GM21825 (cell line): ENCODE data around the gene ADAMTSL1.

Experiments
- ATAC-seq: cut with Tn5 transposase; IDR thresholded peaks from one replicate; pipeline ENCODE4 v1.9.1; 2021; ENCODE audit warnings: mild to moderate bottlenecking, moderate library complexity; ENCODE audit not compliant: unreplicated experiment

ADAMTSL1 gene

DNA sequence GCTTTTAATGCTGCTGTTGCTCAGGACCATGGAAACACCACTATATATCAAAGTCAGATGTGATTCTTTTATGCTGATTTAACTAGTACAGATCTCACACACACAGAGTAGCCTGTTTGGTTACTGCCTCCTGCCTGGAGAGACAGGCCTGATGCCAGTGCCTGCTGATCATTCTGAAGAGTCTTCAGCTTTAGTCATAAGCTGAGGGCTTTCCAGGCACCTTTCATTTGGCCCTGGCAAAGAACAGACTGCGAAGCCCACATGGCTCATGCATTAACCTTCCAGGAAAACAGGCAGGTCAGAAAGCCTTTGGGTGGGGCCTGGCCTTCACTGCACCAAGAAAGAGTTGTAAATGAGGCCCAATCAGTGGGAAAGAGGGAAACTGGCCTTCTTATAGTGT, 414.3 kb downstream of the ADAMTSL1 start:
- ATAC-seq, result no peak

DNA sequence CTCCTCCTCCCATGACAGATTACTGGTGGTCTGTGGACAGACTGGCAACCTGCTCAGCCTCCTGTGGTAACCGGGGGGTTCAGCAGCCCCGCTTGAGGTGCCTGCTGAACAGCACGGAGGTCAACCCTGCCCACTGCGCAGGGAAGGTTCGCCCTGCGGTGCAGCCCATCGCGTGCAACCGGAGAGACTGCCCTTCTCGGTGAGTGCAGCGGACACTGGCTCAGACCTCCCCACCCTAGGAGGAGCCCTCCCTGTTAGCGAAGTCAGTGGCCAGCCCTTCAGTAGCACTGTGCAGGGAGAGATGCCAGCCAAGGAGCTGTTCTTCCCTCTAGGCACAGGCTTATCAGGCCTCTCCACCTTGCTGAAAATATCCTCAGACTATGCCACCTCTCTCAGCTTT, 415.6 kb downstream of the ADAMTSL1 start:
- ATAC-seq, result no peak

DNA sequence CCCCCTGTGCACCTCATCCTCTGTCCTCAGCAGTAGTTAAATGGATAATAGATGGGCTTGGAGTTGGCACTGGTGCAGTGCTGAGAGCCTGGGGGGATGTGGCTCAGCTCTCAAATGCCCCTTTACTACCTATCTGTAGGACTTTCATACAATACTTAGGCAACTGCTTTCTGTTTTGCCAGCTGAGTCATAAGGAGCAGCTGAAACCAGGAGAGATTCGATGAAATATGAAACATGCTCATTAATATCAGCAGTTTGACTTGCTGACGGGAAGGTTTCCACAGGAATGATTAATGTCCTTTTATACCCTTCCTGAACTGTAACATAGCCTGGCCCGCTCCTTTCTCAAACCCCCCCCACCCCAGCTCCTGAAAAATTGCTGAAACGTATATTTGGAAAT, 416.4 kb downstream of the ADAMTSL1 start:
- peak; percentile 88 for ATAC-seq

DNA sequence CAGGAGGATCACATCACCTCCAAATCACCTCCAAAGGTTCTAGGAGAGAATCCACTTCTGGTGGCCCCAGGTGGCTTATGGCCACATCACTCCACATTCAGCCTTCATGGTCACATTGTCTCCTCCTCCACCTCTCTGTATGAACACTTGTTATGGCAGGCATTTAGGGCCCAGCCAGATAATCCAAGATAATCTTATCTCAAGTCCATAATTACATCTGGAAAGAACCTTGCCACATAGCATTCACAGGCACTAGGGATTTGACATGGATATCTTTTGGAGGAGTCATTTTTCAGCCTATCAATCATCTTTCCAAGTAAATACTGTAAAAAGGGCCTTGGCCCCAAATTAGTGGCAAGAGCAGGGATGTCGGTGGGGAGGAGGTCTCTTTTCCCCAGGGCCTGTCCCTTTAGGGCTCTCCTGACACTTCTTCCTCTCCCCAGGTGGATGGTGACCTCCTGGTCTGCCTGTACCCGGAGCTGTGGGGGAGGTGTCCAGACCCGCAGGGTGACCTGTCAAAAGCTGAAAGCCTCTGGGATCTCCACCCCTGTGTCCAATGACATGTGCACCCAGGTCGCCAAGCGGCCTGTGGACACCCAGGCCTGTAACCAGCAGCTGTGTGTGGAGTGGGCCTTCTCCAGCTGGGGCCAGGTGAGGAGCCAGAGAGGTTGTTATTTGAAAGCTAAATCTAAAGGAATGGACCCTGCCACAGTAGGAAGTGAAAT, 418.2 kb downstream of the ADAMTSL1 start:
- no peak for ATAC-seq

DNA sequence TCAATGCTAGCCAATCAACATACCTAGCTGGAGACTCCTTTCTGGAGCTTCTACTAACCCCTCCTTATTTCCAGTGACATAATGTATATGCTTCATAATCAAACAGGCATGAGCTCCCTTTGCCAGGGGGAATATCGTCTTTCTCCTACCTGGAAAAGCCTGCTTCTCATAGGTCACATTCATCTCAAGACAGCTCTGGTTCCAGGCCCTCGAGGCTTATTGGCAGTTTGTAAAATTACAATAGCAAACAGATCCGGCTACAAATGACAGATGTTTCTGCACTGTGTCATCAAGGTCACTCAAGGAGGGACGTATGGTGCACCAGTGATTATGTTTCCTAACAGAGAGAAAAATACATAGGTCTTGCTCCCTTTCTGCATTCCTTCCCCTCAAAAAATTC, 419.1 kb downstream of the ADAMTSL1 start:
- no peak for ATAC-seq

DNA sequence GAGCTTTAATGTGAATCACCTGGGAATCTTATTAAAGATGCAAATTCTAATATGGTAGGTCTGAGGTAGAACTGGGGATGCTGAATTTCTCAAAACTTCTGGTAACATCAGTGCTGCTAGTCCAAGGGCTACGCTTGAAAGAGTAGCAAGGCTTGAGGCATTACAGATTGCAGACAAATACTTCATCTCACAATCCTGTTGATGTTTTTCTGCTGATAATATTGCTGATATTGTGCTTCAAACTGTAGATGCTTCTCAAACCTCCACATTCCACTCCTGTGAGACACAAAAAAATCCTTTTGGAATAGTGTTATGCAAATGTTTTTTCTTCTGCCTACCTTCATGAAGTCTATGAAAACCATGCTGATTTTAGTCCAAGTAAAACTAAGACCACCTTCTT, 419.5 kb downstream of the ADAMTSL1 start:
- no peak for ATAC-seq

DNA sequence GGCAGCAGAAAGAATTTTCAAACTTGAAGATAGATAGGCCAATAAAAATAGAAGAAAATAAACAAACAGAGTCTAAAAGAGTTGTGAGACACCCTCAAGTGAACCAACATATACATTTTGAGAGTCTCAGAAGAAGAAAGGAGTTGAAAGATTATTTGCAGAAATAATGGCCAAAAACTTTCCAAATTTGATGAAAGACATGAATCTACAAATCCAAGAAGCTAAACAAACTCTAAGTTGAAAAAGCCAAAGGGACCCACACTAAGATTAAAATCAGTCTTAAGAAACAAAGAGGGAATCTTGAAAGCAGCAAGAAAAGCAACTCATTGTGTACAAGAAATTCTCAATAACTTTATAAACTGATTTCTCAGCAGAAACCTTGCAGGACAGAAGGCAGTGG, 422.1 kb downstream of the ADAMTSL1 start:
- no peak for ATAC-seq

DNA sequence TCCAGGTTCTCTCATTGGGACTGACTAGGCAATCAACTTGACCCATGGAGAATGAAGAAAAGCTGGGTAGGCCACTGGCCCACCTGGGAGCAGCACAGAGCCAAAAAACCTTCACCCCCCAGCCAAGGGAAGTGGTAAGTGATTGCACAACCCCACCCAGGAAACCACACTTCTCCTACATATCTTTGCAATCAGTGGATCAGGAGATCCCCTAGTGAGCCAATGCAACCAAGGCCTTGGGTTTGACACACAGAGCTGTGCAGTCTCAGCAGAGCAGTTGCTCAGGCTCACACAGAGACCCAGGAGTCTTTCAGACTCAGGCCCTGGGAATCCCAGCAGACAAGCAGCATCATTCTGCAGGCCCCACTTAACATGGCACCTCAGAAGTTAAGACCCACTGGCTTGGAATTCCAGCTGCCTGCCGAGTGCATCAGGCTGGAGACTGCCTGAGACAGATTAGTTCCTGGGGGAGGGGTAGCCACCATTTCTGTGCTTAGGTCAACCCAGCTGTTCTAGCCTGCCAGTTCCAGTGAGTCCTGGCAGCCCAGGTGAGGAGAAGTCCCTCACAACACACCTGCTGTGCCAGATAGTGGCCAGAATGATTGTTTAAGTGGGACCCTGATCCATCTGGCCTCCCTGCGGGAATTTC, 422.7 kb downstream of the ADAMTSL1 start:
- no peak for ATAC-seq

DNA sequence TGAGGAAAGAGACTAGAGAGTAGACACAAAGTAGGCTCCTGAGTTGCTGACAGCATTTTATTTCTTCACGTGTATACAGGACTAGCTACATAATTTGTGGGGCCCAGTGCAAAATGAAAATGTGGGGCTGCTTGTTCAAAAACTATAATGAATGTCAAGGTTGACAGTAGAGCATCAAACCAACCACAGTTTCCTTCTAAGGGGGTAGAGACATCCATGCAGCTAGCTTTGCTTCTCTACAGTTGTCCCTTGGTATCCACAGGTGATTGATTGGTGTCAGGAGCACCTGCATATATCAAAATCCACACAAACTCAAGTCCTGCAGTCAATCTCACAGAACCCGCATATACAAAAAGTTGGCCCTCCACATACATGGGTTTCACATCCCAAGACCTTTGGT, 429.5 kb downstream of the ADAMTSL1 start:
- no peak for ATAC-seq

DNA sequence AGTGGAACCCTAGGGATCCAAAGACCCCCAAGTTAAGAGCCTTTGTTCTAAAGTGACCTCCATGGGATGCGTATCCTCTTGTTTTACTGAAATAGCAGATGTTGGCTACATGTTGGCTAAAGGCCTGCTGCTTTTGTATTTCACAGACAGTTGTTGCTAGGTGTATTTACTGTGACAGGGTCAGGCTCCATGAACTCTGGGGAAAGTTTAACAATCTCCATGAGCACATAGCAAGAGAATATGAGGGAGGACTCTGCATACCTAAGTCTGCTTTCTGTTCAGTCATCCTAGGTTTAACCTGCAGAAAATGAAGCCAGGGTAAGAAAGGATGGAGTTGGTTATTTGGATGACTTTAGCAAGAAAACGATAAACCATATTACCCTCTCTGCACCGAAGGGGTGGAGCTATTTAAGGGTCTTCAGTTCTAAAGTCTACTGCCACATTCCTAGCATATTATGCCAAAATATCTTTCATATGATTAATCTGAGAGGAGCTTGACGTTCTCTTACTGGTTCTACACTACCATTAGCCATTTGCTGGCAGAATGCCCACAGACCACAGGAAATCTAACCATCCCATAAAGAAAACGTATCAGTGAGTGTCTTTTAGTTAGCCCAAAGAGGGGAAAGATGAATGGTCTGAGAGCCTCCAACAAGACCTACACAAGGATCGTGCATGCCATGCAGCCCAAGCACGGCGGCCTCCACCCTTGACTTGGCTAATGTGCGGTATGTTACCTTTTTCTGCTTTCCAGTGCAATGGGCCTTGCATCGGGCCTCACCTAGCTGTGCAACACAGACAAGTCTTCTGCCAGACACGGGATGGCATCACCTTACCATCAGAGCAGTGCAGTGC, 431.3 kb downstream of the ADAMTSL1 start:
- ATAC-seq, result no peak

DNA sequence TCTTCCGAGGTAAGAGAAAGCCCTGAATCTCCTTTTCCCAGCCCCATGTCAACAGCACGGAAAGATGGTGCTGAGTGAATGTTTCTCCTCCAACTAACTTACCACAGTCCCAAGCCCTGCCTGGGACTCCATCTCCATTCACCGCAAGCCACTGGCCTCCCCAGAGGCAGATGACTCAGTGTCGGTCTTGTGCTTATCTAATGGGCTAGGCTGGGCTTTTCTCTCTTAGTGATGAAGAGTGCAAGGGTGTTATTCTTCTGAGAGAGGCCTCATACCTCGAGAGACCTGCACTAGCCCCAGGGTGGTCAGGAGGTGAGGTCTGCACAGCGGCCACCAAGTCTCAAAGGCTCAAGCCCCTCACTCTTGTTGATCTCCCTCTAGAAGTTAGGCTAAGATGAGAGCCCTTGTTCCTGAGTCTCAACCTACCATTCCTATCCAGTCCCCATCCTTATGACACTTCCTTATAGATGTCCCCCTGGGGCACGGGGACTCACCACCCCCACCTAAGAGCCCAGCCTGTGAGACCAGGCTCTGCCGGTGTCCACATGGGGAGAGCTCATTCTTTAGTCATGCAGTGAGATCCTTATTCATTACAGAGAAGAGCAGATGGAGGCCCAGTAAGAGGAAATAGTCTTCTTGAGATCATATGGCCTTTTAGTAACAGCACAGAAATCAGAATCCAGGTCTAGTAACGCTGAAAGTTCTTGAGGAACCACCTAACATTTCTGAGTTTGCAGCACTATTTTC, 432.1 kb downstream of the ADAMTSL1 start:
- ATAC-seq, result no peak

DNA sequence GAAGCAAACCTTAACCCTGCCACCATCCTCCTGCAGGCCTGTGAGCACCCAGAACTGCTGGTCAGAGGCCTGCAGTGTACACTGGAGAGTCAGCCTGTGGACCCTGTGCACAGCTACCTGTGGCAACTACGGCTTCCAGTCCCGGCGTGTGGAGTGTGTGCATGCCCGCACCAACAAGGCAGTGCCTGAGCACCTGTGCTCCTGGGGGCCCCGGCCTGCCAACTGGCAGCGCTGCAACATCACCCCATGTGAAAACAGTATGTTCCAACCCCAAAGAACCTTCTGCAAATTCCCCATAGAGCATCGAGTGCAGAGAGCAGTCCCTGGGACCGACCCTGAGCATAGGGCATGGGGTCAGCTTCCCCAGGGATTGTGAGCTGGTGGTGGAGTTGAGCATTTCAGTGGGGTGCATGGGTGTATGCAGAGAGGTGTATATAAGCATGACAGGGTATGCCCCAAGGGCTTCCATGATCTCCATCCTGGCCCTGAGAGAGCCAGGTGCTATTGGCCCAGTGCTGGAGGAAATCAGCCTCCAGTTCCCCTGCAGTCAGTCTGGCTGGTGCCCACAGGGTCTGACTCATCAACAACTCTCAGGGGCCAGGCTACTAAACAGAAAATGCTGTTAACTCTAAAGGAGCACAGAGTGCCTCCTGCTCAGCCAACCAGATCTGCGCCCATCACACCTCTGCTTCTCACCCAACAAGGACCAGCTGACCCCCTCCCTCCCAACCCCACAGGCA, 432.9 kb downstream of the ADAMTSL1 start:
- no peak for ATAC-seq

DNA sequence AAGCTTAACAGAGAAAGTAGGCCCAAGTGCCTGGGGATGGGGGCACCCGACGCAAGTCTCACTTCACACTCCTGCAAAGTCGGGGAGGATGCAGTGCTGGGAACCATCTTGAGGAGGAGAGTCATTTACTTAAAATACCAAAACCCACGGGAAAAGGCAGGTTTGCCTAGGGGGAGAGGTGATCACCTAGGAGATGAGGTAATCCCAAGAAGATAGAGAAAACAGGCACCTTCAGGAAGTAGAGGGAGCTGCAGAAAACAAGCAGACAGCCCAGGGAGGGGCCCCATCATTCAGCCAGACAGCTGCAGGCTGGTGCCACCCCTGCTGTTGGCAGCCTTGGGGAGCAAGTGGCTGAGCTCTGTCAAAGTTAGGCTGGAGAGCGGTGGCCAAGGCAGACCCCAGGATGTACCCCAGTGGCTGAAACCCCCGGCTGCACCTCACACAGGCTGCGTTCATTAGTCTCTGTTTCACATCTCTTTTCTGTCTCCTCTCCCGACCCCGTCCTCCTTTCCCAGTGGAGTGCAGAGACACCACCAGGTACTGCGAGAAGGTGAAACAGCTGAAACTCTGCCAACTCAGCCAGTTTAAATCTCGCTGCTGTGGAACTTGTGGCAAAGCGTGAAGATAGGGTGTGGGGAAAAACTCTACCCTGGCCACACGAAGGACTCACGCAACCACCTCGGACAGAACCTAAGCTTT, 434.1 kb downstream of the ADAMTSL1 start:
- no peak for ATAC-seq

DNA sequence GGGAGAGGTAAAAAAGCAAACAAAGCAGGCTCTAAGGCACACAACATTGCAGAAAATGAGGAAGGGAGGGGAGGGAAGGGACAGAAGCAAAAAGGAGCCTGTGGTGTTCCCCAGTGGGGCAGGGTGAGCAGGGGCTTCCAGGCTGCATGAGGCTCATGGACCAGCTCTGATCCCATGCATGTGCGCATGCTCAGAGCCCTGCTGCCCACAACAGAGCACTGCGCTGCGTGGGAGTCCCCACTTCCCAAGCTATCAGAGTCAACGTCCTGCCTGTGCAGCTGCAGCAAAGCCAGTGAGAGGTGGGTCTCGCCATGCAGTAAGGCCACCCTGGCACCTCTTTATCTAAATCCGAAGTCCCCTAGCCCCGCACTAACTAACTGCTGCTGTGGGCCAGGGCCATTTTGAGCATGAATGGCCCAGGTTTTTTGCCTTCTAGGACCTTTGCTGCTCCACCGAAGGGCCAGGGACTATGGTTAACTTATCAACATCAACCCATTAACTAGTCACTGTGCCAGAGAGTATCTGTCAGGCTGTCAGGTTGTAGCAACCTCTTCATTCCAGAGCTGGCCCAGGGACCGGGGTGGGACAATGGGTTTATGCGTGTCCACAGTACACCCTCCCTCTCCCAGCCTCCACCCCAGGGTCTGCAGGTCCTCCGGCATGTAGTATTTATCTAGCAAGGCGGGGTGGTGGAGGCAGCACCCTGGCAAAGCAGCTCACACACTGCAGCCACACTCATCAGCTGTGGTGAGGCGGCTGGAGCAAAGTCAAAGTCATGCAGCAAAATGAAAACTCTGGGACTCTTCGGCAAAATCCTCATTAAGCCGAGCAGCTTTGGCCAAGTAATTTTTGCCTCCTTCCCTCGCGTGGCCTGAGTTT, 435.4 kb downstream of the ADAMTSL1 start:
- ATAC-seq, result no peak

DNA sequence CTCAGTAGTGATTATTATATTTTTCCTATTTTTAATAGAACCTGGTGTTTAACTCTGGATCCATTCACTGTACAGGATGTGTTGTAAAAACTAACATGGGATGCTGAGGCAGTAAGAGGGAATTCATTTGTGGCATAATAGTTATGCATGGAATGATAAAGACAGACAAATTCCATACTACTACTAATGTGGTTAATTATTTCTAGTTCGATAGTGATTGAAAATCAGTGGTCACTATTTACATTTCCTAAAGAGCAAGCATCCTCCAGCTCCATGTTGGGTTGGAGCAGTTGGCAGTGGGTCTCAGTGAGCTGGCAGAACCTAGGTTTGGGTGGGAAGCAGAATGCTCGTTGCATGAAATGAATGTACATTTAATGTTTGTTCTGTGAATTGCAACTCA, 436.5 kb downstream of the ADAMTSL1 start:
- no peak for ATAC-seq

DNA sequence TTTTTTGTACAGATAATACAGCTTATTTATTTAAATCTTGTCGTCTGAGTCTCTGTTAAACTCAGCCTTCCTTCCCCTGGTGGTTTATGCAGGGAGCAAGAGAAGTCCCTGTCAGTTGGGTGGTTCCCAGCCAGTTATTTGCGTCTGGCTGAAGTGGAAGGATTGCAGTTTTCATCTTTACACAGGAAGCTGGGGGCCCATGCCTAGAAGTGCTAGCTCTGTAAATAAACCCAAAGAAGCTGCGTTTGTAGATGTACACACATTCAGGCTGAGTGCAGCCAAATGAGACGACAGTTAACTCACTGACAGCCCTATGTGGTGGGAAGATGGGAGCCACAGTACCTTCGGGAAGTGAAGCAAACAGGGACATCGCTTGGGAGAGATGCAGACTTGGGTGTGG, 437.0 kb downstream of the ADAMTSL1 start:
- ATAC-seq, result no peak

DNA sequence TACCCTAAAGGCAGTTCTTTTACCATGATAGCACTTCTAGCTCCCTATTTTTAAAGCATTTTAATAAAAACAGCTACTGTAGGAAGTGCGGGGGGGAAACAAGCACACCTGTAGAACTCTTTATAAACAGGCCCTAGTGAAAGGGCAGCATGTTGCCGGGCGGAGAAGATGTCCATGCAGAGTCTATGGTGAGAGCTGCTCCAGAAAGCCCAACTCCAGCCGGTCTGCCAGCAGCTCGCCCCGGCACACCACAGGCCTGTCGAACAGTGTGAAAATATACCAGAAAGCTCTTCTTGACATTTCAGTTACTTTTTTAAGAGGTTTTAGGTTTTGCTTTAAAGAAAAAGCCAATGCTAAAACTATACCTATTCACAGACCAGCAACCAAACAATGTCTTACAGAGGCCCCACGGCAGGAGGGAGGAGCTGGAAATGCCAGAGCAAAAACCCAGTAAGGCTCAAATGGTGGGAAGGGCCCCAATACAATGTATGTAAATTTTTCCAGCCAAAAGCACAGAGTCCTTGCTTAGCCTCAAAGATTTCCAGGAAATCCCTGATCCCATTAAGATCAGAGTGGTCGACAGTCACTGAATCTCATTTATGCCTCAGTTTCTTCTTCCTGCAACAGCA, 437.9 kb downstream of the ADAMTSL1 start:
- ATAC-seq, result no peak
